ENCODE data around the gene PLXDC1. TPM values are rescaled to one million over a fixed set of nuclear protein-coding genes. Genes with fewer than 3 reads are reported as not detected.
"Not testable (repeated sequence)": the region's sequence is repeated elsewhere in the genome, so short reads cannot be mapped to it uniquely, and the experiment has no call there.

Gene PLXDC1
- total RNA-seq, 1 experiment from 2014 or later, result 1.5 TPM

DNA sequence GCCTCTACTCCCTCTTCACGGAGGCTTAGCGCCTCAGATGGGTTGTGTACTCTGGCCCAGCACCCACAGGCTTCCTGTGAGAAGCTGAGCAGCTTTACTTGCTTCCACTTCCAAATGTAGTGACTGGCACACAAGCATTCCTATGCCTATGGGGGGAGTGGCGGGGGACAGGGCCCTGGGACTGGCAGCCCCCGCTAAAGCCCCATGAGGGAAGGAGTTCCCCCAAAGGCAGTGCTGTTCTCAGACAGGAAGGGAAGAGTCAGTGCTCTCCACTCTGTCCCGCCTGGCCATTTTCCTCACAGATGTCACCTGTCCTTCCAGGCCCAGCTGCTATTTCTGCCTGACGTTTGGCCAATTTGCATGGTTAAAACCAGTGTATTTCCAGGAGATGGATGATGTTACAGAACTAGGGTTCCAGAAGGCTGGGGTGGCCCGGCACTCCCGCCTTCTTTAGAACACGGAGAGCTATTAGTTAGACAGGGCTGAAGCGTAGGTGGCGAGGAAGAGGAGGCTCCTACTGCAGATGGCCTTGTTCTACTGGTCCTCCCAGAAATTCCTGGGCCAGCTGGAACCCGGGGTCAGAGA lies 100.3 kb downstream of the PLXDC1 start:
- in situ Hi-C loops (cut with HindIII; ENCODE audit: low sequenced_read_pairs), result loop anchor here (25.0 kb wide), 1 partner anchor 136 kb away; the partner anchor contains the start of gene CACNB1
- no peak for DNase-seq (ENCODE audit: low spot score)

DNA sequence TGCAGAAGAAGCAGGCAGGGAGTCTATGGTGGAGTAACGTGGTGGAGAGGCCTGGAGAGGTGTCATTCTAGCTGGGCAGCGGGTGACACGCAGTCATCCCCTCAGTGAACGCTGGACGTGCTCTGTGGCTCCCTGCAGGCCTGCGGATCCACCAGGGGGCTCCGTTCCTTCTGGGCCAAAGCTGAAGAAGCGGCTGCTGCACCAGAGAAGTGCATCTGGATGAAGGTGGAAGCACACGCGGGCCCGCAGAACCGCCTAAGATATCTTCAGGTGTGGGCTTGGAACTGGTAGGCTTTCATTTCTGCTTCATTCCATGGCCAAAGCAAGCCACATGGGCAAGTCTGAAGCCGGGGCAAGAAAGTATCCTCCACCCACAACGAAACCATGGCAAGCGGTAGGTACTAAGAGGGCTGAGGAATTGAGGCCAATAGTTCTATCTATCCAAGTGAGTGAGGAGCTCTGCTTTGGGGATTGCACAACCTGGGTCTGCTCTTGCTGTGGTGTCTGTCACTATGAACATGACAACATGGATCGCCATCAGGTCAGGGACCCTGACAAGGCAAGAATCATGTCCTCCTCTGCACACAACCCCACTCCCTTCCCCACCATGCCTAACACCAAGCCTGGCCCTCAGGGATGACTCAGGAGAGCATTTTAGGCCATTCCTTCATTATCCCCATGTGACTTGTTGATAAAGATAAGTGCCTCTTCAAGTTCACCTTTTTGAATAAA lies 105.3 kb downstream of the PLXDC1 start:
- in situ Hi-C loops (cut with HindIII; ENCODE audit: low sequenced_read_pairs), result no loop called here
- DNase-seq (ENCODE audit: low spot score), result no peak

DNA sequence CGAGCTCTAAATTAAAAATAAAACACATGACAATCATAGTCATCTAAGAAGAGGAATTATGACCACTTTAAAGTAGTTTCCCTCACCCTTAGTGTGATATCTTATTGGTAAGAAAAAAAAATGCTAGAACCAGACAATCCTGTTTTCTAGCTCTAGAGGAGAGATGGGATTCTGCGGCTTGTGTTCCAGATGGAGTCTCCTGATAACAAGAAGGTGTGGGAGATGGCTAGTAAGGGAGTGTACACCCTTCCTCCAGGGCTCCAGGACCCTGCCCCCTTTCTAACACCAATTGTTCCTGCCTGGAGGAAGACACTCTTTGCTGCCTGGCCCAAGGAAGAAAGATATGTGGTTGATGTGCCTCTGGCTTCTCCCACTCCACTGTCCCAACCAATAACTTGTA lies 115.4 kb downstream of the PLXDC1 start:
- in situ Hi-C loops (cut with HindIII; ENCODE audit: low sequenced_read_pairs), result no loop called here
- DNase-seq (ENCODE audit: low spot score), result no peak

DNA sequence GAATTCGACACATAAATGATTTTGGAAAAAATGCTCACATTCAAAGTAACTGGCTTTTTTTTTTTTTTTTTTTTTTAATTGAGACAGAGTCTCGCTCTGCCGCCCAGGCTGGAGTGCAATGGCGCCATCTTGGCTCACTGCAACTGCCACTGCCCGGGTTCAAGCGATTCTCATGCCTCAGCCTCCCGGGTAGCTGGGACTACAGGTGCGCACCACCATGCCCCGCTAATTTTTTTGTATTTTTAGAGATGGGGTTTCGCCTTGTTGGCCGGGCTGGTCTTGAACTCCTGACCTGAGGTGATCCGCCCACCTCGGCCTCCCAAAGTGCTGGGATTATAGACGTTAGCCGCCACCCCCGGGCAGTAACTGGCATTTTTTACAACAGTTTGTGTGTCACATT lies 115.9 kb downstream of the PLXDC1 start:
- in situ Hi-C loops (cut with HindIII; ENCODE audit: low sequenced_read_pairs); DNase-seq (ENCODE audit: low spot score): not testable (repeated sequence)

DNA sequence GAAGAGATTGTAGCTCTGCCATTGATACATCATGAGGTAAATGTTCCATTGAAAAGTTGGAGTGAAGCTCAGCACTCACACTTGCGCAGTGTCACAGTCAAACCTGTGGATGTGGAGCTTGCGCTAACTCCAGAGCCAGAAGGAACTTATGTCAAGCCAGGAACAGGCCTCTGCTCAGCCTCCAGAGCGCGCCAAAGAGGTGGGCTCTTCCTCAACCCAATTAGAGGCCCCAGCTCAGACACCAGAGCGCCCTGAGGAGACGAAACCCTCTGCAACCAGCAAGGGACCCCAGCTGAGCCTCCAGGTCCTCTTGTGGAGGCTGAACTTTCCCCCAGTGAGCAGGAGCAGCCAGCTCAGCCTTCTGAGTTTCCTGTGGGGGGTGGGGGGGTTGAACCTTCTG lies 122.7 kb downstream of the PLXDC1 start:
- DNase-seq (ENCODE audit: low spot score), result no peak
- in situ Hi-C loops (cut with HindIII; ENCODE audit: low sequenced_read_pairs), result no loop called here

DNA sequence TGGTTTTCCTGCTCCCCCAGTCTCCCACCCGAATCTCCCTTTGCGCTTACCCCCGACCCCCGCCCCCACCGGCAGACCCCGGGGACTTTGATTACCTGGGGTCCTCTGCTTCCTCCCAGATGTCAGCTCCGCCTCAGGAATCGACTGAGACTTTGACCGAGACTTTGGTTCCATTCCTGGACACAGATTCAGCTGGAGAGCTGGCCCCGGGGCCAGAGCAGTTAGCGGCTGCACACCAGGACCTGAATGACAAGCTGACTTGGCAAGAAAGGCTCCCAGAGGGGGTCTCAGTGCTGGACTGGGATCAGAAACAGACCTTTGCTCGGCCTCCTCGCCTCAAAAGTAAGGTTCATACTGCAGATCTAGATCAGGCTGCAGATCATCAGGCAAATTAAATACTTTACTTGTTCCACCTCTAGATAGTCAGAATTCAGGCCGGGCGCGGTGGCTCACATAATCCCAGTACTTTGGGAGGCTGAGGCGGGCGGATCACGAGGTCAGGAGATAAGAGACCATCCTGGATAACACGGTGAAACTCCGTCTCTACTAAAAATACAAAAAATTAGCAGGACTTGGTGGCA lies 123.9 kb downstream of the PLXDC1 start:
- DNase-seq (ENCODE audit: low spot score), result no peak
- in situ Hi-C loops (cut with HindIII; ENCODE audit: low sequenced_read_pairs), result no loop called here

DNA sequence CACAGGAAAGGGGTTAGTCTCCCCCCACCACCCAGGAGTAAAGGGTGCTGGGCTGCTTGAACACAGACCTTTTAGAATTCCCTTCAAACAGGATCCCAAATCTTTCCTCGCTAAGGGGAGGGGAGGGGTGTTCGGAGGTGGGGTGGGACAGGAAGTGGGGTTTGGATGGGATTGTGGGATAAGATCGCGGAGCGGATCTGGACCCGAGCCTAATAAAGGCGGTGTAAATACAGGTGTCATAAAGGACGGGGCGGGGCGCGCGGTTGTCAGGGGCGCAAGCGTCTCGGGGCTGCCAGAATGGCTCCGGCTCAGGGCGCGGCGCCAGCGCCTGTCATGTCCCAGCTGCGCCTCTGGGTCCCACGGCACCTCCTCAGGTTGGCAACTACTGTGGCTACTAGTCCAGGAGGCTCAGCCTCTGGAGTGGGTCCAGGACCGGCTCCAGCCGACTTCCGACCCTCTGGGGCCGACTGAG lies 124.4 kb downstream of the PLXDC1 start:
- in situ Hi-C loops (cut with HindIII; ENCODE audit: low sequenced_read_pairs), result no loop called here
- DNase-seq (ENCODE audit: low spot score), result no peak

DNA sequence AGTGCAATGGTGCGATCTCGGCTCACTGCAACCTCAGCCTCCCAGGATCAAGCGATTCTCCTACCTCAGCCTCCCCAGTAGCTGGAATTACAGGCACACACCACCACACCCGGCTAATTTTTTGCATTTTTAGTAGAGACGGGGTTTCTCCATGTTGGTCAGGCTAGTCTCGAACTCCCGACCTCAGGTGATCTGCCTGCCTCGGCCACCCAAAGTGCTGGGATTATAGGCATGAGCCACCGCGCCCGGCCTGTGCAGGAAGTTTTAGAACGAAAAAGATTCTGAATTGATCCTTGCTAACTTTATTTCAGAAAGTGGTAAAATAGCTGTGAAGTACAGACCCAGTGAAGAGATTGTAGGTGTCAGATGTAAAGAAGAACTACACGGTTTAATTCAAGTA lies 125.1 kb downstream of the PLXDC1 start:
- in situ Hi-C loops (cut with HindIII; ENCODE audit: low sequenced_read_pairs); DNase-seq (ENCODE audit: low spot score): not testable (repeated sequence)

DNA sequence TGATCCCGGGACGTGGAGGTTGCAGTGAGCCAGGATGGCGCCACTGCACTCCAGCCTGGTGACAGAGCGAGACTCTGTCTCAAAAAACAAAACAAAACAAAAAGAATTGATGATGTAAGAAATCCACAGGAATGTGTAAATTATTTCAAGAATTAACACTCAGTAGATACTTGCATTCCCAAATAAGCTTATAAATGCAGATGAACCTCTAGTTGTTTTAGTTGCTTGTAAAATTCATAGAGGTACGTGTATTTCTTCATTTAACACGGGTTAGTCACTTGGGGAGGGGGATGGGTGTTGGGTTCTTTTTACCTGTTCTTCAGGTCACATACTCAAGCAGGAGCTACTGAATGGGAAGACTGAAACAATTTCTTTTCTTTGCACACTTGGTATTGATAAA lies 128.5 kb downstream of the PLXDC1 start:
- DNase-seq (ENCODE audit: low spot score), result no peak
- in situ Hi-C loops (cut with HindIII; ENCODE audit: low sequenced_read_pairs), result no loop called here

DNA sequence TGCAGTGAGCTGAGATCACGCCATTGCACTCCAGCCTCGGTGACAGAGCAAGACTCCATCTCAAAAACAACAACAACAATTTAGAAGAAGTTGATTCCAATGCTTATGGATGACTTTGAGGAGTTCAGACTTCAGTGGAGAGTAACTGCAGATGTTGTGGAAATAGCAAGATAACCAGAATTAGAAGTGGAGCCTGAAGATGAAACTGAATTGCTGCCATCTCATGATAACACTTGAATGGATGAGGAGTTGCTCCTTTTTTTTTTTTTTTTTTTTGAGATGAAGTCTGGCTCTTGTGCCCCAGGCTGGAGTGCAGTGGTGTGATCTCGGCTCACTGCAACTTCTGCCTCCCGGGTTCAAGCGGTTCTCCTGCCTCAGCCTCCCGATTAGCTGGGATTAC lies 131.4 kb downstream of the PLXDC1 start:
- DNase-seq (ENCODE audit: low spot score); in situ Hi-C loops (cut with HindIII; ENCODE audit: low sequenced_read_pairs): not testable (repeated sequence)

DNA sequence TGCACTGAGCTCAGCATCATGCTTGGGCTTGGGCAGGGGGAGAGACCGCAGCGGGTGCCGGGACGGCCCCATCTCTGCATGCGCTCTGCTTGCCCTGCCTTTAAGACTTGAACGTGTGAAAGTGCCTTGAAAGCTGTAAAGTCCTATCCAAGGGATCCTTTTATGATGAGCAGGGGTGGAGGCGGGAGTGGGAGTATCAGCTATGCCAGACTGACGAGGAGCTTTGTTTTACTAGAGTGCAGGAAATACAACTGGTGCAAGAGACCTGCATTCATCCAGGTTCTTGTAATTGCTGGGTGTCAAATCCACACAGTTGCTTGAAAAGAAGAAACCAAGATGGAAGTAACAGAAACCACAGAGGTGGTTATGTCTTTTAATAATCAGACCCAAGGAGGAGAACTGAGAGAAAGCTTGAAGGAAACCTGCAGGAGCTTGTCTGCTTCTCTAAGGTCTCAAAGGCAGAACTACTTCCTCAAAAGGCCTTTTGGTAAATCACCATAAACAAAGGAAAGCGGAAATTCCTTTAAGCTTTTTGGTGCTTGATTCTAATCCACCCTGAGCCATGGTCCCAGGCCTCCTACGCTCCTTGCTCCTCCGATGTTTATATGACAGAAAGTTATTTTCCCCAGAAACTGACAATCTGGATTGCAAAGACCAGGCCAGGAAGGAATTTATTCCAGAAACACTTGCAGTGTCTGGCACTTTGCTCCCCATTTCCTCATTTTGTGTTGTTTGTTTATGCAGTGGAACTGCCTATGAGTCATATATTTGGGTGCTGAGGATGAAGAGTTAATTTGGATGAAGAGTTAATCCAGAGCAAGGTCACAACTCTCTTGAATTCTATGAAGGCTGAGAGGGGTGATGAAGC lies 132.9 kb downstream of the PLXDC1 start:
- DNase-seq (ENCODE audit: low spot score), result no peak
- in situ Hi-C loops (cut with HindIII; ENCODE audit: low sequenced_read_pairs), result no loop called here

DNA sequence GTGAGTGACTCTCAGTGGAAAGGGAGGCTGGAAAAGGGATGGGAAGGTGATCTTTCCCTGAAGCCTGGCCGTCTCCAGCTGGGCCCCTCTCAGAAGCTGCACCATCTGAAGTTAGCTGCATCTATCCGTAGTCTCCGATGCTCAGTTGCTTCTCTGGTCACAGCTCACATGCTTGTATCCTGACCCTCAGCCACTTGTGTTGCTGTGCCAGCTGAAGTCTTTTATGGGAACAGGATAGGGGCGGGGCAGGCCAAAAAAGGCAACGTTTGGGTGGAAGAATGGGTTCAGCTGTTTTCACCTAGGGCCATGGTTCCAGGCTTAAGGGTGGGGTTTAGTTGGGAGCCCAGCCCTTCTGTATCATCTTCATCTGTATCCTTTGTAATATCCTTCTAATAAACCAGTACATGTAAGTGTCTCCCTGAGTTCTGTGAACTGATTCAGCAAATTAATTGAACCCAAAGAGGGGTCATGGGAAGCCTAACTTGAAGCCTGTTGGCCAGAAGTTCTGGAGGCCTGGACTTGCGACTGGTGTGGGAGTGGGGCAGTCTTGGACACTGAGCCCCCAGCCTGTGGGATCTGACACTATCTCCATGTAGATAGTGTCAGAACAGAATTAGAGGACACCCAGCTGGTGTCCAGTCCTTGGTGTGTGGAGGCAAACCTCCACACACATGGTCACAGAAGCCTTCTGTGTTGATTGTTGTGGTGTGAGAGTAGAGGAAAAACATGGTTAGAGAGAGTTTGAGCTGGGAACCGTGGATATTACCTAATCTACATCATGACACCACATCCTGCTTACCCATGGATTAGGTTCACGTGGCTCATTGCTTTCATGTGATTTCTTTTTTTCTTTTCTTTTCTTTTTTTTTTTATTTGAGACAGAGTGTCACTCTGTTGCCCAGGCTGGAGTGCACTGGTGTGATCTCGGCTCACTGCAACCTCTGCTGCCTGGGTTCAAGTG lies 135.0 kb downstream of the PLXDC1 start:
- in situ Hi-C loops (cut with HindIII; ENCODE audit: low sequenced_read_pairs), result no loop called here
- DNase-seq (ENCODE audit: low spot score), result no peak

DNA sequence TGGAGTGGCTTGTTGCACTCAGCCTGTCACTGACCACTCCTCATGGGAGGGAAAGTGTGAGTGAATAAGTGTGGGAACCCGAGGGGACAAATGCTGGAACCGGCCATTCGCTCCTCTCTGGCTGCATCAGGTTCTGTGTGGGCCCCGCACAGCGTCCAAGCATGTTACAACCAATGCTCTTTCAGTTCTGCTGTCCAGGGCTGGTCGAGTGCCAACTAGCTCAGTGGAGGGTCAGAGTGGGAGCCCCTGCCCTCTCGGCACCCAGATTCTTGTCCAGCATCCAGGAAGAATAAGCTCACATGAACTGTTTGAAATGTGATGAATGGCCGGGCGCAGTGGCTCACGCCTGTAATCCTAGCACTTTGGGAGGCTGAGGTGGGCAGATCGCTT lies 135.9 kb downstream of the PLXDC1 start:
- DNase-seq (ENCODE audit: low spot score), result no peak
- in situ Hi-C loops (cut with HindIII; ENCODE audit: low sequenced_read_pairs), result no loop called here

DNA sequence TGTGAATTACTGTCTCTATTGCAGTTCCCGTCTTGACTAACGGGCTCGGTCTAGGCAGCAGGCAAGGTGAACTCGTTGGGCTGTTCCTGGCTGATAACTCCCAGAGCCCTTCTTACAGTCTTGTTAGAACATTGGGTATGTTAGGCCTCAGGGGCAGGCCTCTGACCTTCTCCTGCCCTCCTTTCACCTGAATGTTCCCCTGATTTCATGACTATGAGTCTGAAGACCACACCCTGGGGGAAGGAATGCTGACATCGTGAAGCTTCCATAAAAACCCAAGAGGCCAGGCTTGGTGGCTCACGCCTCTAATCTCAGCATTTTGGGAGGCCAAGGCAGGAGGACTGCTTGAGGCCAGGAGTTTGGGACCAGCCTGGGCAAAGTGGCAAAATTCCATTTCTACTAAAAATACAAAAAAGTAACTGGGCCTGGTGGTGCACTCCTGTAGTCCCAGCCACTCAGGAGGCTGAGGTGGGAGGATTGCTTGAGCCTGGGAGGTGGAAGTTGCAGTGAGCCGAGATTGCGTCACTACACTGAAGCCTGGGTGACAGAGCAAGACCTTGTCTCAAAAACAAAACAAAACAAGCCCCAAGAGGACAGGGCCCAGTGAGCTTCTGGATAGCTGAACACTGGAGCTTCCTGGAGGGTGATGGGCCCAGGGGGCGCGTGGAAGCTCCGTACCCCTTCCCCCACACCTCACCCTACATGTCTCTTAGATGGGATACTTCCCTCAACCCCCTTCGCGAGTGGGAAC lies 136.5 kb downstream of the PLXDC1 start:
- DNase-seq (ENCODE audit: low spot score), result no peak
- in situ Hi-C loops (cut with HindIII; ENCODE audit: low sequenced_read_pairs), result no loop called here

DNA sequence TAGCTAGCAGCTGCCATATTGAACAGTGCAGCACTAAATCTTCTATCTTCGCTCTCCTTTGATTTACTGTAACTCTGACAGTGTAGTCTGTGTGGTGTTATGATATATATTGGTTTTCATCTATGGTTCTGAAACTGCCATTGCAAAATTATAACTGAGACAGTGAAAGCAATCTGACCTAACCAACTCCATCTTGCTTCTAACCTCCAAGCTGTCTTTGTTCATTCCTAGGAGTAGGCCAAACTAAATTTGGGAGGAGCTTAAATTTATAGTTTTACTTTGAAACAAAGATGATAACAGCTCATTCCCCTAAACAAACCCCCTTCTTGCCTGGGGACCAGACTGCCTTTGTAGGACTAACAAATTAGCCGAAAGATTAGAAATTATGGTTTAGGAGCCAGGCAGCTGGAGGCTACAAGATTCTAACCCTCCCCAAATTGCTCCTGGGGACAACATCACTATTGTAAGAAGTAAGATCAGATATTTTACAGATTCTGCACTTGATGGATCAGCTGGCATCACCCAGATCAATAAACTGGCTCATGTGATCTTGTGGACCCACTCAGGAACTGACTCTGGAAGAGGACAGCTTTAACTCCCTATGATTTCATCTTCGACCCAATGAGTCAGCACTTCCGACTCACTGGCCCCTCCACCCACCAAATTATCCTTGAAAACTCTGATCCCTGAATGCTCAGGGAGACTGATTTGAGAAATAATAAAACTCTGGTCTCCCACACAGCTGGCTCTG lies 137.2 kb downstream of the PLXDC1 start:
- DNase-seq (ENCODE audit: low spot score), result no peak
- in situ Hi-C loops (cut with HindIII; ENCODE audit: low sequenced_read_pairs), result no loop called here

Measured in G401 (cell line).